ENCODE results near the gene DAAM1.

DAAM1 gene

DNA sequence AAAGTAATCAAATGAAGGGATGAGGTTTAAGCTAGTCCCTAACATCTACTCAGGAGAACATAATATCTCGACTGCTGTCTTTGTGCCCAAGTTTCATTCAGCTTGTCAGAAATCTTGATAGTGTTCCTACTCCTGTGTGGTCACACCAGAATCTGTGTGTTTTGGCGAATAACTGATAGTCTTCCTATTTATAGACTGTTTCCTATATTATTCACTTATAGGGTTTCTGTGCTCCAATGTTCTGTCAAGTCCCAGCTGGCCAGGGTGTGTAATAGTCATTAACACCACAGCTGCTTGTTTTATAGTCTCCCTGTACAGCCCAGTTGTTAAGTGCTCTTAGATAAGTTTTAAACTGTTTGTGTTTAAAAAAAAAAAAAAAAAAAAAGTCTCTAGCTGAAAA, 230.8 kb downstream of the DAAM1 start:
- H3K36me3 ChIP-seq (ENCODE audit: insufficient read depth, low read length), result no peaks in the 10 kb centered on the region
- peaks cover 16% of the 10 kb centered on the region for H3K4me1 ChIP-seq (ENCODE audit: control insufficient read depth, insufficient read depth, low read length, unreplicated experiment)
- H3K27me3 ChIP-seq (ENCODE audit: insufficient read depth, low read length), result no peaks in the 10 kb centered on the region
- no peak overlapping the region for H3K4me3 ChIP-seq (ENCODE audit: low read depth, low read length)
- H3K27ac ChIP-seq (ENCODE audit: low read depth, low read length), result no peak overlapping the region
- H3K79me2 ChIP-seq (ENCODE audit: control insufficient read depth, insufficient read depth, low read length, unreplicated experiment), result no peaks in the 10 kb centered on the region
- no peak overlapping the region for H2AFZ ChIP-seq (ENCODE audit: low read length, unreplicated experiment)
